ENCODE data around the gene EIF5A2. TPM values are rescaled to one million over a fixed set of nuclear protein-coding genes. Genes with fewer than 3 reads are reported as not detected.

Gene EIF5A2
- total and polyA plus RNA-seq, 10 of the 15 experiments (the other 5 are each of a cell fraction or from before 2014, with no cell fraction given) = 0.76 to 3.0 (median 2.2) TPM

GRCh38 chr3:170907637-170908234 lies 701 bp downstream of the EIF5A2 start (continued):
- no peak for TF ChIP-seq ZSCAN29 (IDR thresholded peaks at IDR 0.05)

- ATAC-seq = no peak
Measured at GRCh38 chr3:170905862-170906261, 2.6 kb downstream of the EIF5A2 start.

More at GRCh38 chr3:170905862-170906261, 2.6 kb downstream of the EIF5A2 start:
- SMC1A ChIA-PET (ENCODE audit: uncharacterized antibody, unreplicated experiment) = no interaction called here
- Histone ChIP-seq H3K9ac (ENCODE audit: control insufficient read depth, insufficient read depth, low read length) (no peak overlapping the region), H3K9me3 (replicated peaks; ENCODE audit: control insufficient read depth, insufficient read depth, low read length) (peaks cover 8% of the 10 kb centered on the region), H3K4me1 (ENCODE audit: control insufficient read depth, insufficient read depth, low read length) (no peaks in the 10 kb centered on the region; the same call in 1 of the 2 replicates), H4K20me1 (ENCODE audit: control insufficient read depth, insufficient read depth) (no peaks in the 10 kb centered on the region), H2AFZ (ENCODE audit: control insufficient read depth, low read depth, low read length) (no peak overlapping the region), H3K4me3 (no peak overlapping the region), H3K79me2 (ENCODE audit: control insufficient read depth, insufficient read depth, low read length) (no peaks in the 10 kb centered on the region), H3K4me2 (ENCODE audit: control insufficient read depth, insufficient read depth) (no peak overlapping the region), H3K36me3 (ENCODE audit: control insufficient read depth in 2 of 2, insufficient read depth in 2 of 2, low read length in 1 of 2) (no peaks in the 10 kb centered on the region), H3K27me3 (replicated peaks in 1 of 2; ENCODE audit: control insufficient read depth in 2 of 2, insufficient read depth in 2 of 2, low read length in 1 of 2) (0 out of 4 replicates have a peak, but pooled peaks cover 0 to 3% of the 10 kb centered on the region in 2 experiments), H3K27ac (ENCODE audit: control insufficient read depth, insufficient read depth) (no peak overlapping the region)
- intact Hi-C loops (cut with micrococcal nuclease; ENCODE audit: unreplicated experiment) (loop anchor here (5.0 kb wide), 1 partner anchor 34 kb away; the partner anchor contains the start of gene RPL22L1), in situ Hi-C loops (cut with MboI) (no loop called here)
- FAIRE-seq (peak; percentile 75), DNase-seq (ENCODE audit: low read depth, low spot score) (no peak)
- TF ChIP-seq YBX1 (IDR thresholded peaks at IDR 0.05) (no peak), POLR2AphosphoS5 (IDR thresholded peaks at IDR 0.05; ENCODE audit: low read length) (no peak), SP1 (IDR thresholded peaks at IDR 0.05; ENCODE audit: low read depth, low read length) (no peak), CEBPZ (IDR thresholded peaks at IDR 0.05; ENCODE audit: low read depth, low read length) (no peak), NKRF (conservative IDR thresholded peaks at IDR 0.05) (no peak), PBX3 (IDR thresholded peaks at IDR 0.05; ENCODE audit: insufficient replicate concordance, low read depth, low read length) (no peak), SMAD1 (IDR thresholded peaks at IDR 0.05; ENCODE audit: low read depth, partially characterized antibody) (no peak), ESRRA (IDR thresholded peaks at IDR 0.05; ENCODE audit: low read length) (no peak), EED (IDR thresholded peaks at IDR 0.05; ENCODE audit: low read depth) (no peak), MTA2 (IDR thresholded peaks at IDR 0.05; ENCODE audit: low read depth) (no peak)
- 57% methylated on average over 2 of the region's 2 CpGs for WGBS (ENCODE audit: insufficient coverage, insufficient replicate concordance, low lambda C conversion rate, missing lambda C conversion rate)
- CTCF ChIA-PET = no interaction called here
- BruUV-seq (replicated peaks) = no TSS peak
- POLR2A ChIA-PET = no interaction called here
- RAD21 ChIA-PET (ENCODE audit: unreplicated experiment) = interaction anchor here (0.6 kb wide), 1 partner anchor 171 kb away, joined by 4 read pairs; no protein-coding TSS in a partner anchor
